Measurements from ENCODE around the gene SLC24A4. TPM values are rescaled to one million over a fixed set of nuclear protein-coding genes. Genes with fewer than 3 reads are reported as not detected.

The SLC24A4 gene
- polyA plus RNA-seq, 5 donors = 0.28 to 0.45 (median 0.33) TPM

- no peak for DNase-seq
These were observed 135.4 kb downstream of the SLC24A4 start for GRCh38 chr14:92458136-92459029.

- no peak for DNase-seq
These were observed 136.3 kb downstream of the SLC24A4 start for GRCh38 chr14:92459030-92459949.

DNA sequence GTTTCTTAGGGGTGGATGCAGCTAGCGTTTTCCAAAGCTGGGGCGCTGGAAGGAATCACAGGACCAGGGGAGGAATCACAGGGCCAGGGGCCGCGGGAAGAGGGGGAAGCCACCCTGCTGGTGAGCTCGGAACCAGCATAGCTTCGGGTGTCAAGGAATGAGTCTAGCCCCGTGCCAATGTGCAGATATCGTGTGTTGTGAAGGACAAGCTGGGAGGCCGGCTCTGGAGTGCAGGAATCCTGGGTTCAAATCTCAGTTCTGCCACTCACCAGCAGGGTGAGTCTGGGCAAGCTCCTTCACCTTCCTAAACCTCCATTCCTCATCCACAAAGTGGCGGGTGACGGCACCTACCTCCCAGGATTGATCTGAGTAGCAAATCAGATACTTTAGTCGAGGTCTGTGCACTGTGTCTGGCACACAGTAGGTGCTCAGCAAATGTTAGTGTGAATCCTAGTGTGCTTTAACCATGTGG is 137.0 kb downstream of the SLC24A4 start:
- no peak for DNase-seq

DNA sequence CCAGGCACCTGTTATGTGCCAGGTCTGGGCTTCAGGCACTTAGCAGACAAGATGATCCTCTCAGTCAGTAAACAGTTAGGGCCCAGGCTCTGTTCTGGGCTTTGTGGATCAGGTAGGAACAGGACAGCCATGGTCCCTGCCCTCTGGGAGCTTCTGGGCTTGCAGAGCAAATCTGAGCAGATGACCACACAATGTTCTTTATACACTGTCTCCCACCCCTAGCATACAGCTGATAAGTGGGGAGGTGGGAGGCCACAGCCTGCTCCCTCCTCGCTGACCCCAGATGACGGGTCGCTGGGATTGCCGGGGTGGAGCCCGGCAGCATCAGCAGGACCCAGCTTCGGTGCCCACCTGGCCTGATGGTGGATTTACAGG is 137.6 kb downstream of the SLC24A4 start:
- no peak for DNase-seq

- peak in 1 of 2 donors; percentile 33 for DNase-seq
These were observed 138.1 kb downstream of the SLC24A4 start for GRCh38 chr14:92460916-92461579.

GRCh38 chr14:92461891-92462290 is 138.9 kb downstream of the SLC24A4 start:
- DNase-seq = no peak

DNA sequence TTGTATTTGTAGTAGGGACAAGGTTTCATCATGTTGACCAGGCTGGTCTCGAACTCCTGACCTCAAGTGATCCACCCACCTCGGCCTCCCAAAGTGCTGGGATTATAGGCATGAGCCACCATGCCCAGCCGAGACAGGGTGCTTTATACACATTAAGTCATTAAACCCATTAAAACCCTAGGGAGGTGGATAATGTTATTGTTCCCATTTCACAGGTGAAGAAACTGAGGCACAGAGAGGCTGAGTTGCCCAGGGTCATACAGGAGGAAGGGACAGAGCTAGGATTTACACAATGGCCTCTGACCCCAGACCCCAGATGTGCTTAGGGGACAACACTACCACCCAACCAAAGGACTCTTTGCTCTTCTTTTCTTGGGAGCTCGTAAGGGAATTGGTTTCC is 139.6 kb downstream of the SLC24A4 start:
- DNase-seq = no peak

GRCh38 chr14:92463141-92463540 is 140.2 kb downstream of the SLC24A4 start:
- no peak for DNase-seq

GRCh38 chr14:92464156-92464555 is 141.2 kb downstream of the SLC24A4 start:
- no peak for DNase-seq

- no peak for DNase-seq
These were observed 141.8 kb downstream of the SLC24A4 start for GRCh38 chr14:92464716-92465115.

DNA sequence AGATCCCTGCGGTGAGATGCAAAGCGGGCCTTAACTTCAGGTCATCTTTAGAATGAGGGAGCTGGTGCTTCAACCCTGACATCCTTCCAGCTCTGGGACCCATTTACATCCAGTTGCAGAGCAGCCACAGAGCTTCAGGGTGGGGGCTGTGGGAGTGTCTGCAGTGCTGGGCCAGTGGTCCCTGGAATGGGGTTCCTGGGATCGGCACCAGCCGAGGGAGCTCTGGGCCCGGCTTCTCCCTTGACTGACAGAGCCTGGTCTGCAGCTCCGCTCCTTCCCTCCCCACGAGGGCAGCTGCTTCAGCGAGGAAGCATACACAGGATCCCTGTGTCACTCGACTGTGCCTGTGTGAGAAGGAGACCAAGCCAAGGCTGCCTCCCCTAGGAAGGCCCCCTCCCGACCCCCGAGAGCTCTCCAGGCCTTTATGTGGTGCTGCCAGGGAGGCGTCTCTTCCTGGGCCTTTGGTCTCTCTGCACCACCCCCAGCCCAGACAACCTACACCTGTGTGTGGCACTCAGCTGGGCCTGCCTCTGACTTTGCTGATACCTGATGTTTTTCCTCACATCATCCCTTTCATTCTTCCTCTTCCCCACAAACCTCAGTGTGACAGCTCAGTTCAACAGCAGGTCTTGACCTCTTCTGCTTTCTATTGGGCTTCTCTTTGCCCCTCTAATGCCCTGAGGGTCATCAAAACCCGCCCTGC is 142.5 kb downstream of the SLC24A4 start:
- DNase-seq = no peak

- DNase-seq = no peak
These were observed 143.1 kb downstream of the SLC24A4 start for GRCh38 chr14:92466059-92466458.

GRCh38 chr14:92469515-92469914 is 146.6 kb downstream of the SLC24A4 start:
- DNase-seq = no peak

GRCh38 chr14:92470215-92470614 is 147.2 kb downstream of the SLC24A4 start:
- no peak for DNase-seq

DNA sequence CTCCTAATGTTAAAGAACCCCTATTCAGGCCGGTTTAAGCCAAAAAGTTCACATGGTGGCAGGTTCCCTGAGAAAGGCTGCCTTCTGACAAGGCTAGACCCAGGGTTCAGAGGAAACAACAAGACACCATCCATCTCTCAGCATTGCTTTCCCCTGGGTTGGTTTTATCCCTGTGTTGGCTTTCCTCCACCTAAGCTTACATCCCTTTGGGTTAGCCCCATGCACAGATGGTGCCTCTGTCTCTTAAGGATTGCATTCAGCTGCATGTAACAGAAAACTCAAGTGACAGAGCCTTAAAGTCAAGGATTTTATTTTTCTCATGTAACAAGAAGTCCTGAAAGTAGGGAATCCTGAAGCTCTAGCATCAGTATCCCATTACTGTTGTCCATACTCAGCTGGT is 147.8 kb downstream of the SLC24A4 start:
- no peak for DNase-seq

DNA sequence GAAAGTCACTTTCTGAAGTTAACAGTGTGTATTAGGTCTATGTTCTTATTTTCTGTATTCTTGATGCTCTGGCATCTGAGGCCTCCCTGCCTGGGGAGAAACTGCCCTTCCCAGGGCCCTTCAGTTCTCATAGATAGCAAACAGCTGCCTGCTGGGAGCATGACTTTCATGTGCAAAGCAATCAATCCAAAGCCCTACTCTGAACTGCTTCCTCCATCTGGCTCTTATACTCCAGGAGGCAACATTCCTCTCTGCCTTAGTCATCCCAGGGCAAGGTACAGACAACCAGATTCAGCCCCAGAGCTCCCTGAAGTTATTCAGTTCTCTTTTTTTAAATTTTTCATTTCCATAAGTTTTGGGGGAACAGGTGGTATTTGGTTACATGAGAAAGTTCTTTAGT is 149.0 kb downstream of the SLC24A4 start:
- DNase-seq = no peak

DNA sequence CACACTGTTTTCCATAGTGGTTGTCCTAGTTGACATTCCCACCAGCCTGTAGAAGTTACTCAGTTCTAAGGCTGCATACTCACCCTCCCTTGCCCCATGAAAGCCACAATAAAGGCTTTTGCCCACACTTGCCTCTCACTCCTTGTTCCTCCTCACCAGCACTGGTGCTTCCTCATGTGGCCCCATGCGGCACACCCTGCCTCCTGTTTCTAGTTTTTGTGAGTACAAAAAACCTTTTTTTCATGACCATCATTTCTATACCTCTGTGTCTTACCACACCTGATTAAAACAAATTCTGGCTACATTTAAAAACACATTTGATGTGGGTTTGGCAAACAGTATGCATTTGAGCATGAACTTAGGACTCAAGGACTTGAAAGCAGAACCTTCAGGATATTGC is 149.9 kb downstream of the SLC24A4 start:
- DNase-seq = no peak

GRCh38 chr14:92473261-92473968 is 150.4 kb downstream of the SLC24A4 start:
- no peak for DNase-seq

- no peak for DNase-seq
These were observed 151.1 kb downstream of the SLC24A4 start for GRCh38 chr14:92473969-92474535.

- DNase-seq = no peak
These were observed 152.1 kb downstream of the SLC24A4 start for GRCh38 chr14:92475037-92475436.
